ENCODE results near the gene TMEM50B. TPM values are rescaled to one million over a fixed set of nuclear protein-coding genes. Genes with fewer than 3 reads are reported as not detected.

TMEM50B gene
- total and polyA plus RNA-seq, 4 experiments from 2014 or later, result 49.2 to 112 (median 88.3) TPM

DNA sequence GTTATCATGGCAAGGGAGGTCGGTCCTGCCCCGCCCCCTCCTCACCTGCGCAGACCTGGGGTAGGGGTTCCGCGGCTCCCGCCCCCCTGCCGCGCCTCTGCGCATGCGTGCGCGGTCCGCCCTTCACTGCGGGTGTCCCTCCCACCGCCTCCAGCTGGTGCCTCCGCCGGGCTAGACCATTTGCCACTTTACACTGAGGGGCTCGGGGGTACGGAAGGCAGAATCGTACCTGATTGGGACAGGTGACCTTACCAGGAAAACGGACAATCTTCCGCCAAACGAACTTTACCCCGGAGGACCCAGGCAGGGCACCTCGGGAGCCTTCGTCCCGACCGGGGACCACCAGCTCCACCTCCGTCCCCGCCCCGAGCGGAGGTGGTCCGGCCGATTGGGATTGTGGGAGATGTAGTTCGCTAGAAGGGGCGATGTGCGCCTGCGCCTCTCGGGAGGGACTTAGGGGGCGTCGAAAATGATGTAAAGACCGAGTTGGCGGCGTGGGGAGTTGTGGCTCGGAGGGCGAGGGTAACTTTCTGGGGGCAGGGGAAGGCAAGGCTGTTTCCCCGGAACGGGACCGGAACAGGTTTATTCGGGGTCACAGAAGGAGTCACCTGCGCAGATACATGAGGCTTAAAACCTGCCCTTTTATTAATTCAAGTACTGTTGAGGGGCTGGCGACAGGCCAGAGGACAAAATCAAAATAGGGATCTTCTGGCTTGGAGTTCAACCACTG, 11.8 kb upstream of the TMEM50B start, which contains the start of gene DNAJC28:
Gene DNAJC28 (minus strand): TSS at position 344 of the 730 bp plus-strand sequence. CDS start 2,323 bp downstream, outside the sequence.
- CTCF ChIA-PET (ENCODE audit: partially characterized antibody), result interaction anchor here (0.6 to 1.6 kb wide), 5 partner anchors 12 to 720 kb away, joined by 3 to 21 read pairs (median 4); partner anchors contain the start of genes PAXBP1 and TMEM50B
- H3K9me3 Mint-ChIP-seq, result peaks cover 0 to 2% (median 0%) of the 10 kb centered on the region in 8 donors
- Histone ChIP-seq H3K9me3 (ENCODE audit: control insufficient read depth in 1 of 2, low read length in 2 of 2) (no peaks in the 10 kb centered on the region), H3K4me3 (ENCODE audit: low read length in 2 of 2) (peak within 1 kb of the TSS; percentile 76 to 88), H3K27me3 (ENCODE audit: insufficient read depth, low read length) (no peaks in the 10 kb centered on the region), H3K36me3 (ENCODE audit: insufficient read depth, low read length) (no peaks in the 10 kb centered on the region), H3K4me1 (ENCODE audit: insufficient read depth, low read length) (peaks cover 4% of the 10 kb centered on the region), H3K27ac (ENCODE audit: low read depth, low read length) (peak within 1 kb of the TSS; percentile 64)
- peak; percentile 92 to 97 (median 94) for DNase-seq
- no peaks in the 10 kb centered on the region for H3K36me3 Mint-ChIP-seq
- peaks cover 7 to 14% (median 11%) of the 10 kb centered on the region in 4 donors for H3K4me1 Mint-ChIP-seq
- peak within 1 kb of the TSS; percentile 74 to 98 (median 95) for H3K27ac Mint-ChIP-seq
- H3K4me3 Mint-ChIP-seq, result peak within 1 kb of the TSS; percentile 83 to 99 (median 94)
- H3K27me3 Mint-ChIP-seq, result peaks cover 0 to 4% of the 10 kb centered on the region in 2 donors
- intact Hi-C loops (cut with micrococcal nuclease), result loop anchor here (1.0 kb wide), 4 partner anchors 11 to 763 kb away; partner anchors contain the start of genes CRYZL1, GART and SYNJ1
- POLR2A ChIA-PET (ENCODE audit: partially characterized antibody), result interaction anchor here (0.8 to 5.0 kb wide), 8 partner anchors 11 to 719 kb away, joined by 3 to 142 read pairs (median 5); partner anchors contain the start of genes DONSON, GART, IFNAR1 and SON

GRCh38 chr21:33490991-33491372, 11.2 kb upstream of the TMEM50B start:
- peaks cover 7 to 14% (median 11%) of the 10 kb centered on the region in 4 donors for H3K4me1 Mint-ChIP-seq
- H3K27ac Mint-ChIP-seq, result peak overlapping the region; percentile 74 to 97 (median 94)
- ChIA-PET POLR2A (ENCODE audit: partially characterized antibody) (interaction anchor here (0.8 to 5.0 kb wide), 8 partner anchors 10 to 719 kb away, joined by 3 to 142 read pairs (median 5); partner anchors contain the start of genes DONSON, GART, IFNAR1 and SON), CTCF (ENCODE audit: partially characterized antibody) (interaction anchor here (1.0 to 1.6 kb wide), 3 partner anchors 11 to 720 kb away, joined by 3 to 21 read pairs (median 6); partner anchors contain the start of genes PAXBP1 and TMEM50B)
- Histone ChIP-seq H3K4me3 (ENCODE audit: low read length in 2 of 2) (peak overlapping the region; percentile 76 to 88), H3K9me3 (ENCODE audit: control insufficient read depth in 1 of 2, low read length in 2 of 2) (no peaks in the 10 kb centered on the region), H3K36me3 (ENCODE audit: insufficient read depth, low read length) (no peaks in the 10 kb centered on the region), H3K27ac (ENCODE audit: low read depth, low read length) (peak overlapping the region; percentile 64), H3K4me1 (ENCODE audit: insufficient read depth, low read length) (peaks cover 4% of the 10 kb centered on the region), H3K27me3 (ENCODE audit: insufficient read depth, low read length) (no peaks in the 10 kb centered on the region)
- DNase-seq, result no peak
- intact Hi-C loops (cut with micrococcal nuclease), result loop anchor here (1.0 kb wide), 4 partner anchors 11 to 763 kb away; partner anchors contain the start of genes CRYZL1, GART and SYNJ1
- peaks cover 0 to 4% of the 10 kb centered on the region in 2 donors for H3K27me3 Mint-ChIP-seq
- H3K4me3 Mint-ChIP-seq, result peak overlapping the region; percentile 83 to 99 (median 94)
- no peaks in the 10 kb centered on the region for H3K36me3 Mint-ChIP-seq
- H3K9me3 Mint-ChIP-seq, result peaks cover 0 to 2% (median 0%) of the 10 kb centered on the region in 8 donors

GRCh38 chr21:33488936-33489335, 9.2 kb upstream of the TMEM50B start:
- Histone ChIP-seq H3K9me3 (ENCODE audit: control insufficient read depth in 1 of 2, low read length in 2 of 2) (no peaks in the 10 kb centered on the region), H3K27me3 (ENCODE audit: insufficient read depth, low read length) (no peaks in the 10 kb centered on the region), H3K27ac (ENCODE audit: low read depth, low read length) (no peak overlapping the region), H3K36me3 (ENCODE audit: insufficient read depth, low read length) (no peaks in the 10 kb centered on the region), H3K4me1 (ENCODE audit: insufficient read depth, low read length) (peaks cover 4% of the 10 kb centered on the region), H3K4me3 (ENCODE audit: low read length in 2 of 2) (no peak overlapping the region)
- intact Hi-C loops (cut with micrococcal nuclease), result no loop called here
- Mint-ChIP-seq H3K4me1 (peaks cover 7 to 14% (median 11%) of the 10 kb centered on the region in 4 donors), H3K27ac (no peak overlapping the region), H3K27me3 (no peaks in the 10 kb centered on the region), H3K4me3 (peak overlapping the region in 1 of 8 donors; percentile 65), H3K36me3 (no peaks in the 10 kb centered on the region), H3K9me3 (peaks cover 0 to 2% (median 0%) of the 10 kb centered on the region in 8 donors)
- ChIA-PET POLR2A (ENCODE audit: partially characterized antibody) (interaction anchor here (5.0 kb wide), 1 partner anchor 8 kb away, joined by 142 read pairs; the partner anchor contains the start of gene TMEM50B), CTCF (ENCODE audit: partially characterized antibody) (no interaction called here)
- no peak for DNase-seq

- Mint-ChIP-seq H3K27me3 (no peaks in the 10 kb centered on the region), H3K9me3 (peaks cover 0 to 2% (median 0%) of the 10 kb centered on the region in 8 donors), H3K36me3 (no peaks in the 10 kb centered on the region), H3K27ac (no peak overlapping the region), H3K4me1 (peaks cover 7 to 14% (median 11%) of the 10 kb centered on the region in 4 donors), H3K4me3 (no peak overlapping the region)
- Histone ChIP-seq H3K4me3 (ENCODE audit: low read length in 2 of 2) (no peak overlapping the region), H3K27ac (ENCODE audit: low read depth, low read length) (no peak overlapping the region), H3K9me3 (ENCODE audit: control insufficient read depth in 1 of 2, low read length in 2 of 2) (no peaks in the 10 kb centered on the region), H3K36me3 (ENCODE audit: insufficient read depth, low read length) (no peaks in the 10 kb centered on the region), H3K4me1 (ENCODE audit: insufficient read depth, low read length) (peaks cover 4% of the 10 kb centered on the region), H3K27me3 (ENCODE audit: insufficient read depth, low read length) (no peaks in the 10 kb centered on the region)
- ChIA-PET POLR2A (ENCODE audit: partially characterized antibody) (interaction anchor here (5.0 kb wide), 1 partner anchor 7 kb away, joined by 142 read pairs; the partner anchor contains the start of gene TMEM50B), CTCF (ENCODE audit: partially characterized antibody) (no interaction called here)
- no peak for DNase-seq
- intact Hi-C loops (cut with micrococcal nuclease), result no loop called here
Measured at GRCh38 chr21:33487996-33488395, 8.2 kb upstream of the TMEM50B start.

DNA sequence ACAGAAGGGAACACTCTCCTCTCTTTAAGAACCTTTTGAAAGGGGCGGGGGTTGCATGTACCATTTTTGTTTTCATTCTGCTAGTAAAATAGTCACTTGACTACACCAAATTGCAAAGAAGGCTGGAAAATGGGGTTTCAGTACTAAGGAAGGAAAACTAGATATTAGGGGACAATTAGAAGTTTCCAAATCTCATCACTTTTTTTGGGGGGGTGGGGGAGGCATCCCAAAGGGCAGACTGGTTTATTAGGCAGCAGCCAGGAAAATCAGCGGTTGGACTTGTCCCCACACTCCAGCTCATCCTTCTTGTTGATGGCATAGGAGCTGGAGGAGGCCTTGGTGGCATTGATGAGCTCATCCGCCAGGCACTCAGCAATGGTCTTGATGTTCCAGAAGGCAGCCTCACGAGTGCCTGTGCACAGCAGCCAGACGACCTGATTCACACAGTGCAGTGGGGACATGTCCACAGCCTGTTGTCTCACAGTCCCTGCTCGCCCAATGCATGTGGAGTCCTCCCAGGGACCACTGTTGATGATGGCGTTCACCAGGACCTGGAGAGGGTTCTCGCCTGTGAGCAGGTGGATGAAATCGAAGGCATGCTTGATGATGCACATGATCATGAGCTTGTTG, 1.7 kb upstream of the TMEM50B start:
- DNase-seq, result no peak

GRCh38 chr21:33480481-33481103, 818 bp upstream of the TMEM50B start:
- H3K4me3 ChIP-seq (ENCODE audit: low read length in 2 of 2), result peak overlapping the region; percentile 71 to 95
- peaks cover 14% of the 10 kb centered on the region for H3K4me1 ChIP-seq (ENCODE audit: insufficient read depth, low read length)
- H3K9me3 ChIP-seq (ENCODE audit: control insufficient read depth in 1 of 2, low read length in 2 of 2), result no peaks in the 10 kb centered on the region
- ChIA-PET CTCF (ENCODE audit: partially characterized antibody) (interaction anchor here (0.7 to 2.5 kb wide), 13 partner anchors 11 to 709 kb away, joined by 3 to 21 read pairs (median 4); partner anchors contain the start of genes DNAJC28, GART and PAXBP1), POLR2A (ENCODE audit: partially characterized antibody) (interaction anchor here (0.8 to 4.1 kb wide), 32 partner anchors 10 to 1545 kb away, joined by 3 to 142 read pairs (median 6); partner anchors contain the start of genes CFAP298, DNAJC28, DONSON and GART)
- peaks cover 0 to 9% of the 10 kb centered on the region in 2 donors for H3K36me3 Mint-ChIP-seq
- H3K4me3 Mint-ChIP-seq, result peak overlapping the region; percentile 92 to 96 (median 94)
- H3K9me3 Mint-ChIP-seq, result no peaks in the 10 kb centered on the region
- no peak for DNase-seq
- H3K4me1 Mint-ChIP-seq, result peaks cover 8 to 29% (median 19%) of the 10 kb centered on the region in 4 donors
- intact Hi-C loops (cut with micrococcal nuclease), result loop anchor here (1.0 kb wide), 2 partner anchors 11 to 62 kb away; partner anchors contain the start of genes DNAJC28 and GART
- peak overlapping the region; percentile 71 for H3K27ac ChIP-seq (ENCODE audit: low read depth, low read length)
- no peaks in the 10 kb centered on the region for H3K27me3 Mint-ChIP-seq
- no peaks in the 10 kb centered on the region for H3K36me3 ChIP-seq (ENCODE audit: insufficient read depth, low read length)
- H3K27ac Mint-ChIP-seq, result peak overlapping the region; percentile 87 to 97 (median 93)
- H3K27me3 ChIP-seq (ENCODE audit: insufficient read depth, low read length), result no peaks in the 10 kb centered on the region

More for the DNA sequence above, 1.7 kb upstream of the TMEM50B start:
- Histone ChIP-seq H3K4me1 (ENCODE audit: insufficient read depth, low read length) (peaks cover 14% of the 10 kb centered on the region), H3K27ac (ENCODE audit: low read depth, low read length) (no peak overlapping the region), H3K27me3 (ENCODE audit: insufficient read depth, low read length) (no peaks in the 10 kb centered on the region), H3K36me3 (ENCODE audit: insufficient read depth, low read length) (no peaks in the 10 kb centered on the region), H3K4me3 (ENCODE audit: low read length in 2 of 2) (no peak overlapping the region), H3K9me3 (ENCODE audit: control insufficient read depth in 1 of 2, low read length in 2 of 2) (no peaks in the 10 kb centered on the region)
- Mint-ChIP-seq H3K27ac (peak overlapping the region in 1 of 7 donors; percentile 87), H3K9me3 (no peaks in the 10 kb centered on the region), H3K27me3 (no peaks in the 10 kb centered on the region), H3K4me1 (peaks cover 8 to 29% (median 19%) of the 10 kb centered on the region in 4 donors), H3K4me3 (peak overlapping the region in 6 of 8 donors; percentile 21 to 96 (median 95)), H3K36me3 (peaks cover 0 to 9% of the 10 kb centered on the region in 2 donors)
- POLR2A ChIA-PET (ENCODE audit: partially characterized antibody), result interaction anchor here (0.6 to 4.1 kb wide), 8 partner anchors 9 to 753 kb away, joined by 3 to 142 read pairs (median 6); partner anchors contain the start of genes DNAJC28, GART, IFNAR1 and SON
- CTCF ChIA-PET (ENCODE audit: partially characterized antibody), result interaction anchor here (2.2 to 2.3 kb wide), 2 partner anchors 120 to 710 kb away, joined by 5 to 11 read pairs; partner anchors contain the start of gene PAXBP1
- intact Hi-C loops (cut with micrococcal nuclease), result no loop called here
